Nephron progenitor cell (in vitro differentiated cells): ENCODE results near the gene SLC1A7.

Source experiments
- DNase-seq: peaks from one replicate; pipeline ENCODE4 v3.0.0; 2021
- H3K27ac Mint-ChIP-seq: 2 replicates; pipeline ENCODE4 v1.8.0; 2021; ENCODE audit warnings: mild to moderate bottlenecking, moderate library complexity, mixed read lengths
- H3K27me3 Mint-ChIP-seq: 2 replicates; pipeline ENCODE4 v1.8.0; 2021; ENCODE audit warnings: mild to moderate bottlenecking, low read depth, mixed read lengths; ENCODE audit not compliant: poor library complexity
- H3K36me3 Mint-ChIP-seq: 2 replicates; pipeline ENCODE4 v1.8.0; 2021; ENCODE audit warnings: low read depth, mixed read lengths
- H3K4me1 Mint-ChIP-seq: 2 replicates; pipeline ENCODE4 v1.8.0; 2021; ENCODE audit warnings: mixed read lengths
- H3K4me3 Mint-ChIP-seq: 2 replicates; pipeline ENCODE4 v1.8.0; 2021; ENCODE audit warnings: mild to moderate bottlenecking, moderate library complexity, mixed read lengths
- H3K9me3 Mint-ChIP-seq: 2 replicates; pipeline ENCODE4 v1.8.0; 2021; ENCODE audit warnings: mild to moderate bottlenecking, moderate library complexity, mixed read lengths
- CTCF ChIP-seq: fragments of 200-600 bp; sonication (generic); IDR thresholded peaks from 2 replicates; pipeline ENCODE4 v1.5.0; 2021; ENCODE audit warnings: antibody characterized with exemption

Gene SLC1A7

DNA sequence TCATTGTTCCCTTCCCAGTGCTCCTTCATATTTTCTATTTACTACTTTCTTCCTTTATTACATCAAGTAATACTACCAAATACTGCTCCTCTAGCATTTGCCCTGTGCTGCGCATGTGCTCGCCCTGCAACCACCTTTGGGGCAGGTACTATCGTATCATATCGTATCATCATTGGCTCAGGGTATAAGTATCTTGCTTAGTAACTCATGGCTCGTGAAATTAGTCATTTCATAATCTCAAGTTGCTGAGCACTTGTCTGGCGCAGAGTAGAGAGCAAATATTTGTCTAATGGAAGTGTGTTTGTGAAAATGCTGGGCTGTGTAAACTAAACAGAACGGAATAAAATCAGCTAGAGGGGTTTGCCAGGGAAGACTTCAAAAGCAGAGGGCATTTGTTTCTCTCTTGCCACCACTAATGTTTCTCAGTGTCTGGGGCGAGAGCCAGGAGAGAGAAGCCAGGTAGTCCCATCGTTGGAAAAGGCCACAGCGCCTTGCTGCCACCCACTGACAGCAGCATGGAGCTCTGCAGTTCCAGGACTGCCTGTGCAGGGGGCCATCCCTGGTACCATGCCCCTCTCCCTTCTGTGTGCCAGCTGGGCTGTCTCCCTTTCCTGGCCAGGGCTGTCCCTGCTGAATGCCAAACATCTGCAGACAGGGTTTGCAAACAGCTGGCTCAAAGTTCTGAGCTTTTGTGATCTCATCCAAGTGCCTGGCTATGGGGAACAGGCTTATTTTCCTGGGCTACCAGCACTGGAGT is 34.2 kb upstream of the SLC1A7 start:
- Mint-ChIP-seq H3K36me3 (no peaks in the 10 kb centered on the region), H3K27me3 (peaks cover 24% of the 10 kb centered on the region), H3K4me1 (peaks cover 17% of the 10 kb centered on the region), H3K4me3 (no peak overlapping the region), H3K27ac (no peak overlapping the region), H3K9me3 (no peaks in the 10 kb centered on the region)
- DNase-seq = no peak
- TF ChIP-seq CTCF = no peak

DNA sequence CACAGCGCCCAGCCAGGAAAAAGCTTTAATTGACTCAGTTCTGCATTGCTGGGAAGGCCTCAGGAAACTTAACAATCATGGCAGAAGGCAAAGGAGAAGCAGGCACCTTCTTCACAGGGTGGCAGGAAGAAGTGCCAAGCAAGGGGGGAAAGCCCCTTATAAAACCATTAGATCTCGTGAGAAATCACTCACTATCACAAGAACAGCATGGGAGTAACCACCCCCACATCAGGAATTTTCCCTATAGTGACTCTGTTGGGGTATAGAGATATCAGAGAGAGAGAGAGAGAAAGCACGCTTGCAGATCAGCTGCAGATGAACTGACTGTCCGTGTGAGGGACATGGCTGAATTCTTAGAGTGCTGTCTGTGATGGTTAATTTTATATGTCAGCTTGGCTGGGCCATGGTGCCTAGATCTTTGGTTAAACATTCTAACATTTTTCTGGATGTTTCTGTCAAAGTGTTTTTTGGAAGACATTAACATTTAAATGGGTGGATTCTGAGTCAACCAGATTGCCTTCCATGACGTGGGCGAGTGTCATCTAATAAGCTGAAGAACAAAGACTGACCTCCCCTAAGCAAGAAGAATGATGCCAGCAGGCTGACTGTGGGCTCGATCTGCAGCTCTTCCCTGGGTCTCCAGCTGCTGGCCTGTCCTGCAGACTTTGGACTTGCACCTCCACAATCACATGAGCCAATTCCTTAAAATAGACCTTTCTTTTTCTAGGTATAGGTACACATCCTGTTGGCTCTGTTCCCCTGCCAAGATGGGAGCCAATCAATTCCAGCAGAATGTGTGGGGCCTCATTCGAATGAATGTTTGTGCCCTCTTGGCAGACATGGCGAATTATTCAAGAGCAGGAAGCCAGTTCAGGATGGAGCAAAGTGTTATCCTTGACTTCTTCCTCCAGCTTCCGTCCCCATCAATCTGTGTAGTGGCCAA is 32.8 kb upstream of the SLC1A7 start:
- H3K4me3 Mint-ChIP-seq = no peak overlapping the region
- no peak for DNase-seq
- TF ChIP-seq CTCF = no peak
- H3K4me1 Mint-ChIP-seq = peaks cover 17% of the 10 kb centered on the region
- H3K9me3 Mint-ChIP-seq = no peaks in the 10 kb centered on the region
- H3K27me3 Mint-ChIP-seq = peaks cover 21% of the 10 kb centered on the region
- H3K36me3 Mint-ChIP-seq = no peaks in the 10 kb centered on the region
- H3K27ac Mint-ChIP-seq = no peak overlapping the region

DNA sequence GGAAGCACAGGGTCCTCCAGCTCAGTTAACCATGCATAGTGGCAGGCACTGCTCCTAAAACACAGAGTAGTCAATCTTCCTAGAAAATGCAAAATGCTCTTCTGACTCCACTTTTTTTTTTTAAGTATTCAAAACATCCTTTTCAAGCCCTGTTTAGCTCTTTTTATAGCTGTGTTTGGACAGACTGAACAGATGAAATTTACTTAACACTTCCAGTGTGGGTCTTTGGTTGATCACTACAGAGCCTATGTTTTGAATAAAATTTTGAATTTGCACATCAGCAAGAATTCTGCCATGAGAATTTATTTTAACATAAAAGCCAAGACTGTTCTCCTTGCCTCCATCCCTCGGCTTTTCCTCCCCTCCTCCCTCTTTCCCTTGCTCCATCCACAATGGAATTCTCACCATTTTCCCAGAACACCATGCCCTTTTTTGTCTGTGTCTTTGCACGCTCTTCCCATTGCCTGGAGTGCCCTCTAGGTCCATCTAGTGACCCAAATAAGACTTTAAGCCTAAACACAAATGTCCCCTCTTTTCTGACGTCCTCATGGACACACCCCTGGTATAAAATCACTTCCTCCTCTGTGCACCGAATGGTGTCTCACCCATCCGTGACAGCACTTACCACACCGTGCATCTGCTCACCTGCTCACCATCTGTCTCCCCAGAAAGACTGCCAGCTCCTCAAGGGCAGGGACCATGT is 30.1 kb upstream of the SLC1A7 start:
- Mint-ChIP-seq H3K27ac (peak overlapping the region; percentile 23), H3K36me3 (no peaks in the 10 kb centered on the region), H3K9me3 (no peaks in the 10 kb centered on the region), H3K27me3 (peaks cover 18% of the 10 kb centered on the region), H3K4me1 (peaks cover 17% of the 10 kb centered on the region), H3K4me3 (no peak overlapping the region)
- no peak for DNase-seq
- no peak for TF ChIP-seq CTCF

- Mint-ChIP-seq H3K4me1 (no peaks in the 10 kb centered on the region), H3K9me3 (no peaks in the 10 kb centered on the region), H3K27ac (no peak overlapping the region), H3K27me3 (peaks cover 16% of the 10 kb centered on the region), H3K36me3 (no peaks in the 10 kb centered on the region), H3K4me3 (no peak overlapping the region)
- TF ChIP-seq CTCF = no peak
- DNase-seq = no peak
Measured at GRCh38 chr1:53166912-53167311, 24.5 kb upstream of the SLC1A7 start.

GRCh38 chr1:53166366-53166765 is 23.9 kb upstream of the SLC1A7 start:
- H3K27ac Mint-ChIP-seq = no peak overlapping the region
- H3K9me3 Mint-ChIP-seq = no peaks in the 10 kb centered on the region
- H3K4me3 Mint-ChIP-seq = no peak overlapping the region
- no peak for DNase-seq
- no peaks in the 10 kb centered on the region for H3K36me3 Mint-ChIP-seq
- TF ChIP-seq CTCF = no peak
- H3K4me1 Mint-ChIP-seq = no peaks in the 10 kb centered on the region
- H3K27me3 Mint-ChIP-seq = peaks cover 16% of the 10 kb centered on the region
